Measurements from ENCODE around the gene HS6ST2.
"Not testable (repeated sequence)": the region's sequence is repeated elsewhere in the genome, so short reads cannot be mapped to it uniquely, and the experiment has no call there.

The HS6ST2 gene

DNA sequence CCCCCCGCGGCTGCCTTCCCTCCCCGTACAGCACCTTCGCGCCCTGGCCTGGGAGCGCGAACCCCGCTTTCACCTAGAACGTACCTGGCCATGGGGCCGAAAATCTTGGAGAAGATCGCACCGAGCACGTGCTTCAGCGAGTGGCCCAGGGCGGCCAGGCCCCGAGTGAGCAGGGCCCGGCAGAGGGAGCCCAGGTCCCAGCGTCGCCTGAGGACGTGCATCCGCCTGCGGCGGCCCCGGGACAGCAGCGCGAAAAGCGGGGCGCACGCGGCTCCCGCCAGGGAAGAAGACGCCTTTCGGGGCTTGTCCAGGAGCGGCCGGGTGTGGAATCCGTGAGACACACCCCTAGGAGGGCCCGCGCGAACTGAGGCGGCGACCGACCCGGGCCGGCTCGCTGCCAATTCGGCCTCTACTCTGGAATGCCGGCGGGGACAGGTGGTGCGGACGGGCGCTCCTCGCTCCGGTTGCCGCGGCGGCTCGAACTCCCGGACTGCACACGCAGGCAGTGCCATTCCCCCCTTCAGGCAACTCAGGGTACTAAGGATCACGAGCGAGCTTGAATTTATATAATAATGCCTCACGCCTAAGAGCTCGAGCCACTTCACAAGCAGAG lies at the start of gene HS6ST2:
Gene HS6ST2, minus strand, starts transcription at position 539 of the 613 bp plus-strand sequence.
- DNase-seq: peak; percentile 22

DNA sequence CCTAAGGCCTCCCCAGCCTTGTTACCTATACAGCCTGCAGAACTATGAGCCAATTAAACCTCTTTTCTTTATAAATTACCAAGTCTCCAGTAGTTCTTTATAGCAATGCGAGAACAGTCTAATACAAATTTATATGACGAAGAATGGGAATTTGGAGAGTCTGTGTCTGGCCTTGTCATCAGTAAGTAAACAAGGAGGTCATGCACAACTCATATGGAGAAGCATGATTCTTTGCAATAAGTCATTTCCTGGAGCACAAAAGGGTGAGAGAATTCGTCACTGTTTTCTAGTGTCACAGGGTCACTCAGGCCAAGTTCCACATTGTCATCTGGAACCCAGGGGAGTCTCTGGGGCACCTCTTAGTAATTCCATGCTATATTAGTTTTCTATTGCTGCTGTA lies 49.0 kb upstream of the HS6ST2 start:
- DNase-seq: no peak

DNA sequence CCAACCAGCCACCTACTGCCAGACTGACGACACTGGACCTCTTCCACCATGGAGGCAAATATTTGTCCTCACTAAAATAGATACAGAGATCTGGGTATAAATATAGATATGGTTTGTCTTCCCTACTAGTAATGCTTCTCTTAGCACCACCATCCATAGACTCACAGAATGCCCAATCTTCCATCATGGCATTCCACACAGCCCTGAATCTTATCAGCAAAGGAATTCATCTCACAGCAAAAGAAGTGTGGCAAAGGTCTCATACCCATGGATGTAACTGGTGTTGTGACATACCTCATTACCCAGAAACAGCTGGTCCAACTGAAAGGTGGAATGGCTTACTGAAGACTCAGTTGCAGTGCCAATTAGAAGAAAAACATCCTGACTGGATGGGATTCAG lies 47.2 kb upstream of the HS6ST2 start:
- DNase-seq: no peak

DNA sequence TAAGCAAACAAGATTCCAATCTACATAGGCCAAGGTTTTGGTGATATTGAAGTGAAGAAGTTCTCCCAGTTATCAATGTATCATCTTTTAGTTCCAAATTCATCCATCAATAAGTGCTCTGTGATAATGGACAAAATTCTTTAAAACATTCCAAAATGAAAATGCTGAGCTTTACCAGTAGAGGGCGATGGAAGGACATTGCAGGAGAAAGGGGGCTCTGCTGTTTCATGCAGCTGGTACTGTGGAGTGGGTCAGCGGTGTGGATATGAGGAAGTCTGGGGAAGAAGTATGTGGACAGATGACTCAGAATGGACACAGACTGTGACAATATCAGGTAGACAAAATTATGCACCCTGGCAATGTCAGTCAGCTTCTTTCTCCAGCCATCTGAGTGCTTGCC lies 46.6 kb upstream of the HS6ST2 start:
- DNase-seq: no peak

DNA sequence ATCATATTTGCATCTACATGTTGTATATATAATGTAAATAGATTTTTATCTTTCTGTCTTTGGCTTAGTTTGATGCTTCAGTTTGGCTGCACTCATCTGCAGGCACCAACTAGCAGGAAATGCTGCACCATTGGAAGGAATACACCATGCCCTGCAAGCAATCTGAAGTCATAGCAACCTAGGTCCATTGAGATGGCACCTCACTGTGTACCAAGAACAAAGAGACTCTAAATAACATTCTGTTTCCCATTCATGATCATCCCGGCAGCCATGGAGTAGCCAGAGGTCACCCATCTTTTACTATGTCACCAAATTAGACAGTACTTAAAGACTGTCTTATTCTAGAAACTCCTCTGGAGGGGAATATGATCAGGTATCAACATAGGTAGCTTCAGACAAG lies 40.8 kb upstream of the HS6ST2 start:
- no peak for DNase-seq

- DNase-seq: no peak
Observed at GRCh38 chrX:132990835-132991234, 32.4 kb upstream of the HS6ST2 start.

GRCh38 chrX:132986556-132986955 lies 28.1 kb upstream of the HS6ST2 start:
- DNase-seq: no peak

GRCh38 chrX:132984058-132984650 lies 25.7 kb upstream of the HS6ST2 start:
- no peak for DNase-seq

- no peak for DNase-seq
Observed at GRCh38 chrX:132983496-132983895, 25.1 kb upstream of the HS6ST2 start.

DNA sequence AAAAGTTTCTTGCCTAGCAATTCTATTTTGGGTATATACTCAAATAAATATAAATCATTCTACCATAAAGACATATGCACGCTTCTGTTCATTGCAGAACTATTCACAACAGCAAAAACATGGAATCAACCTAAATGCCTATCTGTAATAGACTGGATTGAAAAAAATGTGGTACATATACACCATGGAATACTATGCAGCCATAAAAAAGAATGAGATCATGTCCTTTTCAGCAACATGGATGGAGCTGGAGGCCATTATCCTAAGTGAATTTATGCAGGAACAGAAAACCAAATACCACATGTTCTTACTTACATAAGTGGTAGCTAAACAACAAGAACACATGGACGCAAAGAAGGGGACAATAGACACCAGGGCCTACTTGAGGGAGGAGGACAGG lies 21.6 kb upstream of the HS6ST2 start:
- DNase-seq: not testable (repeated sequence)

- DNase-seq: no peak
Observed at GRCh38 chrX:132968296-132968949, 10.0 kb upstream of the HS6ST2 start.

DNA sequence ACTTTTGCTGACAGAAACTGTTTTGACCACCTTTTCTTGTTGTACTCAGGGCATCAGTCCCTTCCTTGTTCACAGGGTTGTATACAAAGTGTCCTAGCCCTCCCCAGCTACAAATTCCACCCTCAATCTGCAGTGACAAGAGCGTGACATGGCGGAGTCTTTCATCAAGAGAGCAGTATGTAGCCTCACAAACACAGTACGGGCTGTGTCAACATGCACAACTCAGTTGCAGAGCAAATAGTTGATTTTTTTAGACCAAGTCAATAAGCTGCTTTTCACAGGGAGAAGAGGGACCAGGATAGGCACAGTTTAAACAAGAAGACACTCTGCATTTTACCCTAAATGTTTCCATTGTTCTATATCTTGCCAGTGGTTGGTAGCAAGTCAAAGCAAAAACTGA lies 8.6 kb upstream of the HS6ST2 start:
- no peak for DNase-seq

GRCh38 chrX:132965461-132965860 lies 7.0 kb upstream of the HS6ST2 start:
- no peak for DNase-seq

GRCh38 chrX:132961511-132961910 lies 3.1 kb upstream of the HS6ST2 start:
- DNase-seq: no peak

DNA sequence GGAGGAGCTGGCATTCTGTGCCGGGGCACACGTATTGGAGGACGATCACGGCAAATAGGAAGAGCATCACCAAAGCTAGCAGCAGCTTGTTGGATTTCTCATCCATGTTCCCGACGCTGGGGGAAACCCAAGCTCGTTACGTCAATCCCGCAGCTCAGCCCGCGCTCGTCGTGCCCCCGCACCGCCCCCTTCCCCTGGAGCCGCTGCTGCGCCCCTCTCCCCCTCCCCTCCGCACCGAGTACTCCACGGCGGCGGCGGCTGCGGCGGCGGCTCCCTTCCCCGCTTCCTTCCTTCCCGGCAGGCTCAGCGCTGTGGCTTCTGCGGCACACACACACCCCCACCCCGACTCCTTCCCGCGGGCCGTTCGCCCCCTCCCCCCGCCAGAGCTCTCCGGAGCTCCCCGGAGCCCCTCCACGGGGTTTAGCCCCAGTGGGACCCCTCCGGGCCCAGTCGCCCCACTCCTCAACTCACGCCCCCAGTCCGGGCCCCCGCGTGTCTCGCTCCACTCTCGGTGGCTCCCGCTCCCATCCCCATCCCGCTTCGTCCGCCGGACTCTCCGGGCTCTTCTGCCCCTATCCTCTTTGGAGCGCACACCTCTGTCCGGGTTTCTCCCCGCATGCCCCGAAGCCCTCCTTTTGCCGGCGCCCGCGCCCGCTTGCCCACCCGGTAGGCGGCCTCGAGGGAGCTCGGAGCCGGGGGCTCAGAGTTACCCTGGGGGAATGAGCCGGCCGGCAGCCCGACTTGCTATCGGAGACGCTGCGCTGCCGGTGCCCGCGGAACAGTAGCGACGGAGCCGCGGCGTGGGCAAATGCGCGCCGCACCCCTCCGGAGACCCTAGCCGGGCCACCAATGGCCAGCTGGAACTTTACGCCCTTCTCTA lies 978 bp downstream of the HS6ST2 start:
- DNase-seq: peak; percentile 18

DNA sequence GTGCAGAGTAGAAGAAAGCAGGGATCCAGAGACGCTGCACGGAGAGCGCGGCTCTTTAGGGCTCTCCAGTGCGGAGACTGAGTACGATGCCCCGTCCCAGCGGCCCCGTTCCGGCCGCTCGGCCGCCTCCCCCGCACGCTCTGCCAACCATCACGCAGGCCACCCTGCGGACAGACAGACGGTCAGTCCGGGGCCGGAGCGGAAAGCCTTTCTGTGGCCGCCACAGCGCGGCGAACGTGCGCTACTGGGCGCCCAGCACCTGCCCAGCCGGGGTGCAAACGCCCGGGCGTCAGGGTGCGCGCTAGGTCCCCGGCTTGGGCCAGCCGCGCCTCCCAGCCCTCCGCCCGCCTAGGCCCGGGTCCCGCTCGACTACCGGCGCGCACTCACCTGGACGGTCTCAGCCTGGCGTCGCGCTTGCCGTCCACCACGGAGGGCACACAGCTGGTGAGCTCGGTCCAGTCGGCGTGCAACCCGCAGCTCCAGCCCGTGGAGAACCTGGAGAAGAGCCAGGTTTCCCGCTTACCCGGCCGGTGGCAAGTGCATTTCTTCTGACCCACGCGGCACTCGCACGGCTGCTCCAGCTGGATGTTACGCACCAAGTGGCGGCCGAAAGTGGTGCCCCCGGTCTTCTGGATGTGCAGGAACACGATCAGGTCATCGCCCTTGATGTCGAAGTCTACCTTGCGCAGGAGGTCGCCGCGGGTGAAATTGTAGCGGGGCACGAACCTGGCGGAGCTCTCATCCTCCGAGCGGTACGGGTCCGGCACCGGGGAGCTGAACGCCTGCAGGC lies 1.8 kb downstream of the HS6ST2 start:
- DNase-seq: peak; percentile 8

GRCh38 chrX:132955690-132956089 lies 2.7 kb downstream of the HS6ST2 start:
- no peak for DNase-seq

DNA sequence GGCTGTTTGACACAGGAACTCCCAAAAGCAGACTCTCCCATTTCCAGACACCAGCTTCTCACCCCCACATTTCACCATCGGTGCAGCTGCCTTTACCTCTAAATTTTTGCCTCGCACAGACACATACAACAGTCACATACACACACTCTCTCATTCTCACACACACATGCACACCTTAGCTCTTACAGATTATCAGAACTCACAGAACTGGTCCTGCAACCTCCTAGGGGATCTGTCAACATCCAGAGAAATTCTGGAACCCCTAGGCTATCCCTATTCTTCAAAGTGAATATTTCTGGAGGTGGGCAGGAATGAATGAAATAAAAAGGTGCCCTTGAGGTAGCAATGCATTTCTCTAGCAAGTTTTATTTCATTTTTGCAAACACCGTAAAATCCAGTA lies 4.1 kb downstream of the HS6ST2 start:
- no peak for DNase-seq

DNA sequence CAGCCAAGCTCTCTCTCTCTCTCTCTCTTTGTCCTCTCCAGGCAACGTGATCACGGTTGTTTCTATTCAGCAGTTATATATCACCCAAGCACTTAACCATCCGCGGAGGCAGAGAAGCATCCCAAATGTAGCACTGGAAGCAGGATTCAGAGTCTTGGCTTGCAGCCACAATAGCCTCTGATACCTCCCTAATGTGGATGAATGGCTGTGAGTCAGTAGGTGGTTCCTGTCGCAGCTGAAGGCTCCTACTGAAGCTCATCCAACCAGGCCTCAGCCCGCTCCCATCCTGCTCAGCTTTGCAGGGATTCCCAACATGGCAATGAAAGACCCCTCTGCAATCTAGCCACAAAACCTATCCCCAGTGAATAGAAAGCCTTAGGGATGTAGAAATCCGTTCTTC lies 5.1 kb downstream of the HS6ST2 start:
- DNase-seq: no peak

DNA sequence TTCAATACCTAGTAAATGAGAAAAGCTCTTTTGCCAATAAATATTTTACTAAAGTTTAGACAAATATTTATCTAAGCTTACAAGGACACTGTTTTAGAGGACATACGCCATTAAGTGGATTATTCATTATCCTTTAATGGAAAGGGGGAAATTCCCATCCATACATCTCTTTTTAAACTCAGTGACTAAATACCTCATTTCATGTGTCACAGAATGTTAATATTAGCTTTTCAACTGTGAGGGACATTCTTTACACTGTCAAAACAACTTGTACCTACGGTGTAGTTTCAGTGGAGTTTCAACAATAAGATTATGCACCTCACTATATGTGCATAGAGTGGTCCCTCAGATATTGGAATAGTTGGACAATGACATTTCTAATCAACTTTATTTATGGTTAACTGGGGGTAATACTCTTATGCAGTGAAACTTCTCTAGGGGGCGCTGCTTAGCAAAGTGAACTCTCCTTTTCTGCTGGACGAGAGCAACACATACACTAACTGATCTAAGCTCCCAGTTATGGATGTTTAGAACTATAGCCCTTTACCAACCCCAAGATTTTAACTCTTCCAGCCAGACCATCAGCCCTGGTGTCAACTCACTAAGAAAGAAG lies 9.7 kb downstream of the HS6ST2 start:
- DNase-seq: no peak

DNA sequence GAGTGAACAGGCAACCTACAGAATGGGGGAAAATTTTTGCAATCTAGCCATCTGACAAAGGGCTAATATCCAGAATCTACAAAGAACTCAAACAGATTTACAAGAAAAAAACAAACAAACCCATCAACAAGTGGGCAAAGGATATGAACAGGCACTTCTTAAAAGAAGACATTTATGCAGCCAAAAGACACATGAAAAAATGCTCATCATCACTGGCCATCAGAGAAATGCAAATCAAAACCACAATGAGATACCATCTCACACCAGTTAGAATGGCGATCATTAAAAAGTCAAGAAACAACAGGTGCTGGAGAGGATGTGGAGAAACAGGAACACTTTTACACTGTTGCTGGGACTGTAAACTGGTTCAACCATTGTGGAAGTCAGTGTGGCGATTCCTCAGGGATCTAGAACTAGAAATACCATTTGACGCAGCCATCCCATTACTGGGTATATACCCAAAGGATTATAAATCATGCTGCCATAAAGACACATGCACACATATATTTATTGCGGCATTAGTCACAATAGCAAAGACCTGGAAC lies 13.3 kb downstream of the HS6ST2 start:
- DNase-seq: not testable (repeated sequence)
